ENCODE measurements around the gene DYNC1LI2. TPM values are rescaled to one million over a fixed set of nuclear protein-coding genes. Genes with fewer than 3 reads are reported as not detected.

DYNC1LI2 gene
- total RNA-seq, 4 donors from 2014 or later: 120 to 199 (median 169) TPM

DNA sequence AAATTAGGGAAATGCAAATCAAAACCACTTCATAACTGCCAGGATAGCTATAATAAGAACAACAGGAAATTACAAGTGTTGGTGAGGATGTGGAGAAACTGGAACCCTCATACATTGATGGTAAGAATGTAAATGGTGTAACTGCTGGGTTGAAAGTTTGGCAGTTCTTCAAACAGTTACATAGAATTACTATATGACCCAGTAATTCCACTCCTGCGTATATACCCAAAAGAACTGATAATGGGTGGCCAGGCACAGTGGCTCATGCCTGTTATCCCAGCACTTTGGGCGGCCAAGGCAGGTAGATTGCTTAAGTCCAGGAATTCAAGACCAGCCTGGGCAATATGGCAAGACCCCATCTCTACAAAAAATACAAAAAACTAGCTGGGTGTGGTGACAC, 50.4 kb downstream of the DYNC1LI2 start:
- ATAC-seq (ENCODE audit: low FRiP score): no peak
- no peak for DNase-seq (ENCODE audit: low spot score)
- TF ChIP-seq CTCF (IDR thresholded peaks at IDR 0.05): no peak

DNA sequence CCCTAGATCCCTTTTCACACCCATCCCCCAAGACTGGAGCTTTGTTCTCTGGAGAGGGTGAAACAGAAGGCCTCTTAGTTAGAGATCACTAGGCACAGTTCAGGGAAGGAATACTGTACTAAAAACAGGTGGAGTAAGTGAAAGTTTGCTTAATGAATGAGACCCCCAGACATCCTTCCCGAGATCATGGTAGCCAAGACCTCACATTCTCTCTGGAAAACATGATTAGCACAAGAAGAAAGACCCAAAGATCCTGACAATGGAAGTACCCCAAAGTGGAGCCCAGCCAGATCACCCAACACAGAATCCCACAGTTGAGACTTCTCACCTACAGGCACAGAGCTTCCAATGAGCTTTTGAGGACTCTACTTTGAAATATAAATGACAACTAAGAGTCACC, 51.5 kb downstream of the DYNC1LI2 start:
- no peak for ATAC-seq (ENCODE audit: low FRiP score)
- no peak for DNase-seq (ENCODE audit: low spot score)
- no peak for TF ChIP-seq CTCF (IDR thresholded peaks at IDR 0.05)

DNA sequence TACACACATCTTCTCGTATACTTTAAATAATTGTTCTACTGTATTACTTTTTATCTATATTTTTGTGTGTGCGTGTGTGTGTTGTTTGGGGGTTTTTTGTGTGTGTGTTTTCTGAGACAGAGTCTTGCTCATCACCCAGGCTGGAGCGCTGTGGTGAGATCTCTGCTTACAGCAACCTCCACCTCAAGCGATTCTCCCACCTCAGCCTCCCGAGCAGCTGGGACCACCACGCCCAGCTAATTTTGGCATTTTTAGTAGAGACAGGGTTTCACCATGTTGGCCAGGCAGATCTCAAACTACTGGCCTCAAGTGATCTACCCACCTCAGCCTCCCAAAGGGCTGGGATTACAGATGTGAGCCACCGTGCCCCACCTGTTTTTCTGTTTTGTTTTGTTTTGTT, 53.4 kb downstream of the DYNC1LI2 start:
- no peak for TF ChIP-seq CTCF (IDR thresholded peaks at IDR 0.05)
- DNase-seq (ENCODE audit: low spot score) (no peak), ATAC-seq (ENCODE audit: low FRiP score) (no peak)

- peak; percentile 29 for DNase-seq (ENCODE audit: low spot score)
- ATAC-seq (ENCODE audit: low FRiP score): peak; percentile 100
- no peak for TF ChIP-seq CTCF (IDR thresholded peaks at IDR 0.05)
Measured at GRCh38 chr16:66696669-66697630, 54.5 kb downstream of the DYNC1LI2 start, which contains the start of gene CMTM4. TSS of gene CMTM4 (minus strand) at chr16:66696743. CDS start at chr16:66696525, 218 bp downstream.

- DNase-seq (ENCODE audit: low spot score): no peak
Measured at GRCh38 chr16:66695935-66696668, 55.3 kb downstream of the DYNC1LI2 start.

GRCh38 chr16:66695471-66695934, 55.9 kb downstream of the DYNC1LI2 start:
- no peak for DNase-seq (ENCODE audit: low spot score)
- TF ChIP-seq CTCF (IDR thresholded peaks at IDR 0.05): no peak
- ATAC-seq (ENCODE audit: low FRiP score): no peak

More at GRCh38 chr16:66695935-66696668, 55.3 kb downstream of the DYNC1LI2 start:
- TF ChIP-seq CTCF (IDR thresholded peaks at IDR 0.05): no peak
- peak; percentile 21 for ATAC-seq (ENCODE audit: low FRiP score)

Data from omental fat pad (tissue), 4 donors.